Retina (tissue), 1 donor: ENCODE results near the gene ATP5ME.
A peak's percentile ranks its signal among the peaks of the same experiment; 100 is the strongest.
"Not testable (repeated sequence)": the region's sequence is repeated elsewhere in the genome, so short reads cannot be mapped to it uniquely, and the experiment has no call there.

Experiments used
- DNase-seq: peaks from one replicate; pipeline ENCODE4 v3.0.0-alpha.2; 2016

Gene ATP5ME

GRCh38 chr4:683247-683897 lies 9.3 kb upstream of the ATP5ME start:
- DNase-seq: no peak

GRCh38 chr4:682490-683172 lies 8.6 kb upstream of the ATP5ME start:
- DNase-seq: no peak

GRCh38 chr4:681736-682451 lies 7.8 kb upstream of the ATP5ME start:
- no peak for DNase-seq

GRCh38 chr4:680928-681645 lies 7.0 kb upstream of the ATP5ME start:
- DNase-seq: peak; percentile 75

GRCh38 chr4:680551-680927 lies 6.5 kb upstream of the ATP5ME start:
- DNase-seq: no peak

DNA sequence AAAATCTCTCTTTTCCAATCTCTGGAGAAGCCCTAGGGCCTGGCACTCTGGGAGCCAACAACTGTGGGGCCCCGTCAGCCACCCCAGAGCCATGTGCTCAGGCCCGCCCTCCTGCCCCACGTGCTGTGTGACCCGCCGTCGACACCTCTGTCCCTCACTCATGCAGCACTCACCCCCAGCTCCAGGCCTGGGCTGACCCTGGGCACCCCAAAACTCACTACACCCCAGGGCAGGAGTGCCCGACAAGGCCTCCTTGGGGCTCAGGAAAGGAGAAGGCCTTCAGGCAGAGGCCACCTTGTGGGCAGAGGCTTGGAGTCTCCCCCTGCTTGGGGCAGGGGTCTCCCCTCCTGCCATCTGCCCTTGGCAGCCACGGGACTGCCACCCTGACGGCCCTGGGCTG lies 6.0 kb upstream of the ATP5ME start:
- DNase-seq: no peak

DNA sequence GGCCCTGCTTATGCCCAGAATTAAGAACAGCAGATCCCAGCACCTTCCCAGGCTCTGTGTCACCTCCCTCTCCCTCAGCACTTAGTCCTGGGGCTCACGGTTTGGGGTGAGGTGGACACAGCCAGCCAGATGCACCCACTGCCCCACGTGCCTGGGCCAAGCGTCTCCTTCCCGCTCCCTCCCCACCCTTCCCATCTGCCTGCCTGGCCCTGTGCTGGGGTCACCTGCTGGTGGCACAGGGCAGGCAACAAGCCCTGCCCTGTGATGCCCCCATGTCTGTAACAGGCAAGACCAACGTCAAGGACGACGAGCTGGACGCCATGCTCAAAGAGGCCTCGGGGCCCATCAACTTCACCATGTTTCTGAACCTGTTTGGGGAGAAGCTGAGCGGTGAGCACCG lies 5.6 kb upstream of the ATP5ME start:
- no peak for DNase-seq

GRCh38 chr4:679104-679481 lies 5.0 kb upstream of the ATP5ME start:
- DNase-seq: no peak

DNA sequence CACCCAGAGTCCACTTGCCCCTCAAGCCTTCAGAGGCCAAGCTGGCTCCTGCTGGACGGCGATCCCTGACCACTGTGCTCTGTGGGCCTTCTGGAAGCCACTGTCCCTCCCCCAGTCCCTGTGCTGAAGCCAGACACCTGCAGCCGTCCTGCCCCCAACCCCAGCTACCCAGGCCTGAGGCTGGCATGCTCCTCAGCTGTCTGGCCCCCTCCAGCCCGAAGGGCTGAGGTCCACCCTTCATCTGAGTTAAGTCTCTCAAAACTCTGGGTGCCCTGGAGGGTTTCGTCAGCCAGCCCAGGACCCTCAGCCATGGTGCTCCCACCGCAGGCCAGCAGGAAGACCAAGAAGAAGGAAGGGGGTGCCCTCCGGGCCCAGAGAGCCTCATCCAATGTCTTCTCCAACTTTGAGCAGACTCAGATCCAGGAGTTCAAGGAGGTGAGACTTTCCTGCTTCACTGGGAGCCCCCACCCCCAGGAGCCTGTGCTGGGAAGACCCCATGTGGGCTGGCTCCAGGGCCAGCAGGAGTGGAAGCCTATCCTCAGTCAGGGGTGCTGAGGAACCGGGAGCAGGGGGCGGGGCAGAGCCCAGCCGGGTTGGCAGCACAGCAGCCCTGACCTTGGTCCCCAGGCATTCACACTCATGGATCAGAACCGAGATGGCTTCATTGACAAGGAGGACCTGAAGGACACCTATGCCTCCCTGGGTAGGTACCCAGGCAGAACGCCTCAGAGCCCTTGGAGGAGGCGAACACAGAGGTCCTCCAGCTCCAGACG lies 4.4 kb upstream of the ATP5ME start:
- no peak for DNase-seq

- no peak for DNase-seq
These were observed 3.6 kb upstream of the ATP5ME start for GRCh38 chr4:677431-678293.

GRCh38 chr4:676871-677235 lies 2.8 kb upstream of the ATP5ME start:
- DNase-seq: no peak

GRCh38 chr4:675980-676870 lies 2.1 kb upstream of the ATP5ME start:
- no peak for DNase-seq

- no peak for DNase-seq
These were observed 1.2 kb upstream of the ATP5ME start for GRCh38 chr4:675036-675882.

DNA sequence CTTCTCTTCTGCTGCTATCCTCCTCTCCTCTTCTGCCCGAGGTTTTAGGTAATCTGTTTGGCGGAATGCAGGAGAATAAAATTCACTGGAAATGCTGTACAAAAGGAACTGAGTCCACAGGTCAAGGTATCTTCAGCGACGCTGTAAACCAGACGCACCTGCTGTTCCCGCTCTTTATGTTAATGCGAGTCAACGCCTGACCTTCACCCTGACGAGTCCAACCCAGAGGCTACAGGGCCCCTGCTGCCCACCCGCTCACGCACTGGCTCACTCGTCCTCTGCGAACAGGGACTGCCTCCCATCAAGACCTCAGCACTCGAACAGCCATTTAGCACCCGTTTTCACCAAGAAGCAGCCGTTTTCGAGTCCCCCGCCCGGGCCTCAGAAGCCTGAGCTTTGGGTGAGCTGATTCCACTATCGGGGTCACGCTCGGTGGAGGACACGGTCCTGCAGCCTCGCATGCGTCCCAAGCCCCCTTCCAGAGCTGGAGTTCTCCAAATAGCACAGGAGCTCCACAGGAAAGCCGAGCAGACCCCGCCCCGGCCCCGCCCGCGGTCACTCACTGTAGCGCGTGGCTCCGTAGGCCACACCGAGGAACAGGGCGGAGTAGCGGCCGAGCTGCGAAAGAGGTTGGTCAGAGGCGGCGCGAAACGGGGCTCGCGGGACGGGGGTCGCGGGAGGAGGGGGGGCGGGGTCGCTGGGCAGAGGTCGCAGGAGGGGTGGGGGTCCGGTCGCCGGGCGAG lies 556 bp downstream of the ATP5ME start:
- DNase-seq: no peak

DNA sequence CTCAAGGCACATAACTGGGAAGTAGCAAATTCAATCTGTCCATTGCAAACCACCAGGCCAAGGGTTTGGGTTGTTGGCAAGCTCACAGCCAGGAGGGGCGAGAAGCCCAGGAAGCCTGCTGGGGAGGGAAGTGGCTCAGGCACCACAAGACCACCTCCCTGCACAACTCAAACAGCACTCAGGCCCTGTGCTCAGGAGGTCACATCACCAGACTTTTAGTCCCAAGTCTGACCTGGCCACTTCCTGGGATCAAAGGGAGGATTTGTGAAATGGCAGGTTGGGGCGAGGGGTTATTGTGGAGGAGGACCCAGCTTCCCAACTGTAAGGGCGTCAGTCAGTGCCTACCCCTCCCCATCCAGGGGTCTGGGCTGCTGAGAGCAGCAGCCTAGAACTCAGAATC lies 2.3 kb downstream of the ATP5ME start:
- DNase-seq: no peak

GRCh38 chr4:669806-670559 lies 4.1 kb downstream of the ATP5ME start:
- DNase-seq: not testable (repeated sequence)

GRCh38 chr4:668219-668618 lies 5.9 kb downstream of the ATP5ME start:
- not testable (repeated sequence) for DNase-seq

- no peak for DNase-seq
These were observed 6.5 kb downstream of the ATP5ME start for GRCh38 chr4:667545-667925.
